Upper lobe of right lung (tissue), 1 donor: Measurements from ENCODE around the gene ZNF564. TPM values are rescaled to one million over a fixed set of nuclear protein-coding genes. Genes with fewer than 3 reads are reported as not detected.

ENCODE experiments used
- ATAC-seq: fragments of 200-7000 bp; cut with Tn5 transposase; one replicate; pipeline ENCODE4 v1.9.1; 2020; ENCODE audit warnings: mild to moderate bottlenecking, moderate library complexity
- DNase-seq: peaks from one replicate; pipeline ENCODE4 v3.0.0-alpha.2; 2020
- H3K27ac ChIP-seq: fragments of 200-600 bp; one replicate; pipeline ENCODE4 v1.8.0; 2022
- H3K27me3 ChIP-seq: fragments of 200-600 bp; one replicate; pipeline ENCODE4 v1.8.0; 2022; ENCODE audit warnings: mild to moderate bottlenecking
- H3K36me3 ChIP-seq: fragments of 200-600 bp; one replicate; pipeline ENCODE4 v1.8.0; 2022
- H3K4me1 ChIP-seq: fragments of 200-600 bp; one replicate; pipeline ENCODE4 v1.8.0; 2022
- H3K4me3 ChIP-seq: fragments of 200-600 bp; one replicate; pipeline ENCODE4 v1.8.0; 2022; ENCODE audit warnings: mild to moderate bottlenecking
- H3K9me3 ChIP-seq: fragments of 200-600 bp; one replicate; pipeline ENCODE4 v1.8.0; 2022
- CTCF ChIP-seq: fragments of 200-600 bp; IDR thresholded peaks from one replicate; pipeline ENCODE4 v1.8.0; 2022; ENCODE audit warnings: antibody characterized with exemption
- intact Hi-C: fragments of 100-400 bp; cut with DNase I; formaldehyde crosslinking; loops from one replicate; pipeline ENCODE4 v1.11.0; 2022
- total RNA-seq: library from RNA; stranded (reverse); fragmentation: NEBNext Ultra II Directional; extraction: Animal tissue kit (Norgen Biotek cat#: 25700); gene quantifications from one replicate; pipeline ENCODE4 v1.2.1, GENCODE V29; 2021
- donor health status: DM: no; HTN: yes; CAD: no; lungs with severe emphysema.

Gene ZNF564
- total RNA-seq, 1 donor from 2014 or later, result 13.7 TPM

DNA sequence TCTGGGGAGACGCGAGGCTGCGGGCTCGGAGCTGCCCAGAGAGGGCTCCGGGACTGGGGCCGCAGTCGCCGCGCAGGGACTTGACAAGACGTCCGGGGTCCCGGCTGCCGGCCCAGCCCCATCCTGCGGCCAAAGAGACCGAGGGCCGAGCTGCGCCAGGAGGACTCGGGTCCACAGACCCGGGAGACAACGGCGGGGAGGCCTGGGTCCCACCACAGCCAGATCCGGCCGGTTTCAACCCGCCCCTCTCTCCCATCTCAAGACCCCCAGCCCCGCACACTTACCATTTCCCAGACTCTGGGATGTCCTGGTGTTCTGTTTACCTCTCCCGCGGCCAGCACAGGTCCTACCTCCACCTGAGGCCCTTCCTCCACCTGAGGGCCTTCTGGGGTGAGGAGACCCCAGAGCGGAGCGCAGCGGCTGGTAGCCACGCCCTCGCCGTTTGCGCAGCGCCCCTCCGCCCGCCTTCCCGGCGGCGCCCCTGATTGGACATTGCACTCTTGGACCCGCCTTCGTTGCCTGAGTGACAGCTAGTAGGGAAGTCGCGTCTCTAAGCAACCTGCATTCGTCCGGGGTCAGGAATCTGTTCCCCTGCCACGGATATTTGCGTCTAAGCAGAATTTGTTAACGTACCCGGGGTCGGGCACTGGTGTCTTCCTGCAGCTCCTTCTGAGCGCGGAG lies 66.8 kb downstream of the ZNF564 start, which contains the start of gene ZNF709:
ZNF709 (minus strand) TSS at position 446 of the 681 bp plus-strand sequence; CDS start at position 287, 159 bp downstream.
- intact Hi-C loops, result no loop called here
- no peak for TF ChIP-seq CTCF
- peaks cover 11% of the 10 kb centered on the region for H3K4me1 ChIP-seq
- H3K9me3 ChIP-seq, result no peaks in the 10 kb centered on the region
- peak; percentile 99 for ATAC-seq
- H3K36me3 ChIP-seq, result no peaks in the 10 kb centered on the region
- peak within 1 kb of the TSS; percentile 81 for H3K27ac ChIP-seq
- no peaks in the 10 kb centered on the region for H3K27me3 ChIP-seq
- peak within 1 kb of the TSS; percentile 97 for H3K4me3 ChIP-seq
- DNase-seq, result peak; percentile 93

DNA sequence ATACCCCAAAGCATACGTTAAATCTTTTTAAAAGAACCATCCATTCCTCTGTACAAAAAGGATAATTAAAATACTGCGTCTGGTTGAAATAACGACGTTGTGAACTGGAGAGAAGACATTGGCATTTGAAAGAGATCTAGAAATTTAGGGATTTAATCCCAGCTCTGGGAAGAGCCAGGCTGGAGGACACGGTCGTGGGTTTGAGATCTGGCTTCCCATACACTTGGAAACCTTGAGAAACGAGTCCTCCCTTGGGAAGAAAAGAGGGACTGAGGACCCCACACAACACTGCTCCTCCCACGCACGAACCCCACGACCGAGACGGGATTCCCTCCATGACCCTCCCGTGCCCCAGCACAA lies 67.3 kb downstream of the ZNF564 start:
- no peak for DNase-seq
- no peaks in the 10 kb centered on the region for H3K36me3 ChIP-seq
- peak overlapping the region; percentile 97 for H3K4me3 ChIP-seq
- H3K27me3 ChIP-seq, result no peaks in the 10 kb centered on the region
- peaks cover 11% of the 10 kb centered on the region for H3K4me1 ChIP-seq
- no peak for ATAC-seq
- TF ChIP-seq CTCF, result no peak
- peak overlapping the region; percentile 81 for H3K27ac ChIP-seq
- intact Hi-C loops, result no loop called here
- H3K9me3 ChIP-seq, result no peaks in the 10 kb centered on the region

GRCh38 chr19:12482509-12482886 lies 68.8 kb downstream of the ZNF564 start:
- intact Hi-C loops, result no loop called here
- no peak overlapping the region for H3K4me3 ChIP-seq
- H3K4me1 ChIP-seq, result peaks cover 11% of the 10 kb centered on the region
- H3K27me3 ChIP-seq, result no peaks in the 10 kb centered on the region
- DNase-seq, result no peak
- H3K27ac ChIP-seq, result no peak overlapping the region
- TF ChIP-seq CTCF, result no peak
- no peaks in the 10 kb centered on the region for H3K9me3 ChIP-seq
- ATAC-seq, result no peak
- H3K36me3 ChIP-seq, result no peaks in the 10 kb centered on the region

GRCh38 chr19:12481781-12482508 lies 69.3 kb downstream of the ZNF564 start:
- DNase-seq, result no peak
- no peak for TF ChIP-seq CTCF
- H3K4me1 ChIP-seq, result peaks cover 11% of the 10 kb centered on the region
- ATAC-seq, result no peak
- H3K9me3 ChIP-seq, result no peaks in the 10 kb centered on the region
- no peaks in the 10 kb centered on the region for H3K27me3 ChIP-seq
- no peak overlapping the region for H3K4me3 ChIP-seq
- no peaks in the 10 kb centered on the region for H3K36me3 ChIP-seq
- intact Hi-C loops, result no loop called here
- no peak overlapping the region for H3K27ac ChIP-seq

DNA sequence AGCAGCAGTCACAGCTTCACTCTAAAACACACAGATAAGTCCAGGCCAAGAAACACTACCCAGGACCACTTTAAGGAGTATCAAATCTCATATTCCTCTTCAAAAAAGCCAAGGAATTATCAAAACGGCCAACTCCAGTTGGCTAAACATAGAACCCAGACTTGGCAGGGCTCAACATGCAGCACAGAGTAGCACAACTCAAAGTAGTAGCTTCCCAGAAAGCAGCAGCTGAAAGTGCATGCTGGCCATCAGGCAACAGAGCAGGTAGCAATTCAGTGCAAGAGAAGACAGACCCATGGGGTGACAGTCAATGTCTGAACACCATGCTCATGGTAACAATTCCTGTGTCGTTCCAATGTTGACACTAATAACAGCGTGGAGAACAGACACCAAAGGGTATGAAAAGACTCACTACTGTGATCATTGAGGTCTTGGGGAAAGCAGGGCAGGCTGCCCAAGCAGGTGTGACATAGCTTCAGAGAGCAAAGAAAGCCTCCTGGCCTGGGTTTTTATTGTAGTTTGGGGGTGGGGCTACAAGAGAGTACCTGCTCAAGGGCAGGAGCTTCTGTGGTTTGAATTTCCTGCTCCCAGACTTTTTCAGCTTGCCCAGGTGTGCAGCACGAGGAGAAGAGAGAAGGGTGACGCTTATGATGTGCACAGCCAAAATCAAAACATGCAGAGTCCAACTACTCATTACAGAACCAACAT lies 72.9 kb downstream of the ZNF564 start:
- Histone ChIP-seq H3K4me3 (no peak overlapping the region), H3K36me3 (no peaks in the 10 kb centered on the region), H3K4me1 (peaks cover 7% of the 10 kb centered on the region), H3K27me3 (no peaks in the 10 kb centered on the region), H3K9me3 (no peaks in the 10 kb centered on the region), H3K27ac (no peak overlapping the region)
- TF ChIP-seq CTCF, result no peak
- no peak for DNase-seq
- ATAC-seq, result no peak
- intact Hi-C loops, result no loop called here

Other genes with a start within 250 kb of the ZNF564 start
- gene ZNF563, start 217.8 kb downstream of the ZNF564 start, total RNA-seq, result 4.2 TPM
- 5.1 TPM for gene ZNF442, start 185.8 kb downstream of the ZNF564 start, total RNA-seq
- 8.7 TPM for gene ZNF799, start 150.2 kb downstream of the ZNF564 start, total RNA-seq
- 3.8 TPM for gene ZNF443, start 110.5 kb downstream of the ZNF564 start, total RNA-seq
- 2.6 TPM for gene ZNF709, start 66.7 kb downstream of the ZNF564 start, total RNA-seq
- gene ZNF490, start 59.3 kb upstream of the ZNF564 start, total RNA-seq, result 12.2 TPM
- gene ZNF791, start 59.4 kb upstream of the ZNF564 start, total RNA-seq, result 29.7 TPM
- gene MAN2B1, start 115.3 kb upstream of the ZNF564 start, total RNA-seq, result 174 TPM
- 10.9 TPM for gene WDR83, start 115.3 kb upstream of the ZNF564 start, total RNA-seq
- 70.5 TPM for gene DHPS, start 130.4 kb upstream of the ZNF564 start, total RNA-seq
- gene GNG14, start 136.5 kb upstream of the ZNF564 start, total RNA-seq, result not detected
- 4.3 TPM for gene FBXW9, start 145.1 kb upstream of the ZNF564 start, total RNA-seq
- gene TNPO2, start 172.4 kb upstream of the ZNF564 start, total RNA-seq, result 49.0 TPM
- gene TRIR, start 183.2 kb upstream of the ZNF564 start, total RNA-seq, result 144 TPM
- 55.2 TPM for gene GET3, start 186.0 kb upstream of the ZNF564 start, total RNA-seq
- gene BEST2, start 200.3 kb upstream of the ZNF564 start, total RNA-seq, result not detected
- gene HOOK2, start 224.1 kb upstream of the ZNF564 start, total RNA-seq, result 65.3 TPM
- 174 TPM for gene JUNB, start 240.0 kb upstream of the ZNF564 start, total RNA-seq